Embryonic facial prominence (tissue), 1 donor: ENCODE results near the gene CFAP20DC.
"Not testable (repeated sequence)": the region's sequence is repeated elsewhere in the genome, so short reads cannot be mapped to it uniquely, and the experiment has no call there.

Source experiments
- DNase-seq: peaks from one replicate; pipeline ENCODE4 v3.0.0-alpha.2; 2016; ENCODE audit errors: extremely low spot score

Gene CFAP20DC

GRCh38 chr3:58696813-58697212 lies 353.0 kb downstream of the CFAP20DC start:
- DNase-seq: not testable (repeated sequence)

- DNase-seq: no peak
Measured at GRCh38 chr3:58696093-58696492, 353.7 kb downstream of the CFAP20DC start.

GRCh38 chr3:58695284-58695683 lies 354.5 kb downstream of the CFAP20DC start:
- DNase-seq: not testable (repeated sequence)

GRCh38 chr3:58693940-58694850 lies 355.6 kb downstream of the CFAP20DC start:
- no peak for DNase-seq

- DNase-seq: no peak
Measured at GRCh38 chr3:58692484-58692883, 357.3 kb downstream of the CFAP20DC start.
